Bone marrow (tissue), 2 donors: ENCODE measurements around the gene NPIPB5.
"Not testable (repeated sequence)": the region's sequence is repeated elsewhere in the genome, so short reads cannot be mapped to it uniquely, and the experiment has no call there.

Experiments used
- DNase-seq, 2 donors: peaks; one replicate each; lab custom pipeline; 2025; lab: John Stamatoyannopoulos, UW

The NPIPB5 gene

DNA sequence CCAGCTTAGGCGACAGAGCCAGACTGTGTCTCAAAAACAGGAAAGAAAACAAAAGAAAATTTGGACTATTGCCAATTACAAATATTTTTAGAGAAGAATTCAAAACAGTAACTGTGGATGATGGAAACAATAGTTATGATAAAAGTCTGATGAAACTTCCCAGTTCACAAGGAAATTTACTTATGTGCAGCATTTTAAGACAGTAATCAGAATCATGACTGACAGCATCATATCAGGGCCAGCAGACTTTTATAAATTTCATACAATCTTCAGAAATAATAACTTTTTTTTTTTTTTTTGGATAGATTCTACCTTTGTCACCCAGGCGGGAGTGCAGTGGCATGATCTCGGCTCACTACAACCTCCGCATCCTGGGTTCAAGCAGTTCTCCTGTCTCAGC lies at the start of gene NPIPB5:
Gene NPIPB5 (plus strand): TSS at position 301 of the 400 bp plus-strand sequence. CDS start 2,911 bp downstream, outside the sequence.
- not testable (repeated sequence) for DNase-seq

DNA sequence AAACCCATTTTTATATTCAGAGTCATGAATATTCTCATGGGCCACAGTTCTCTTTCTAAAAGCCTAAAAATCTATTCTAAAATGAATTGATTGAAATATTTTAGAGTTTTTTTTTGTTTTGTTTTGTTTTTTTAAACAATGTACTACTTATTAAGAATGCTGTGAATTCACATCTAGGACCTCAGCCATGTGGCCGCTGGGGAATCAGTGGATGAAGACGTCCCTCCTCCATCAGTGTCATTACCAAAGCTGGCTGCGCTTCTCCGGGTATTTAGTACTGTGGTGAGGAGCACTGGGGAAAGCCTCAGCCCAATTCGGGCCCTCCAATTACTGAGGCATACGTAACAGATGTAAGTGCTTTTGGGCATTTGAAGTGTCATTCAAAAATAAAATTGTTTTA lies 41.8 kb upstream of the NPIPB5 start:
- not testable (repeated sequence) for DNase-seq

GRCh38 chr16:22537996-22538395 lies 27.3 kb downstream of the NPIPB5 start:
- not testable (repeated sequence) for DNase-seq

DNA sequence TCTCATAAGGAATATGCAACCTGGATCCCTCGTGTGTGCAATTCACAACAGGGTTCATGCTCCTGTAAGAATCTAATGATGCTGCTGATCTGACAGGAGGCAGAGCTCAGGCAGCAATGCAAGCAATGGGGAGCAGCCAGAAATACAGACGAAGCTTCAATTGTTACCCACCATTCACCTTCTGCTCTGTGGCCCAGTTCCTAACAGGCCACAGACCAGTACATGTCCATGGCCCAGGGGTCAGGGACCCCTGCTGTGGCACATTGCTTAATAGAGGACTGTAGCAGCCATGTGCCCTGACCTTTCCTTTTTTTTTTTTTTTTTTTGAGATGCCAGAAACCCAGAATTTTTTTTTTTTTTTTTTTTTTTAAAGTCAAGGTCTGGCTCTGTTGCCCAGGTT lies 34.1 kb downstream of the NPIPB5 start:
- DNase-seq, result not testable (repeated sequence)

DNA sequence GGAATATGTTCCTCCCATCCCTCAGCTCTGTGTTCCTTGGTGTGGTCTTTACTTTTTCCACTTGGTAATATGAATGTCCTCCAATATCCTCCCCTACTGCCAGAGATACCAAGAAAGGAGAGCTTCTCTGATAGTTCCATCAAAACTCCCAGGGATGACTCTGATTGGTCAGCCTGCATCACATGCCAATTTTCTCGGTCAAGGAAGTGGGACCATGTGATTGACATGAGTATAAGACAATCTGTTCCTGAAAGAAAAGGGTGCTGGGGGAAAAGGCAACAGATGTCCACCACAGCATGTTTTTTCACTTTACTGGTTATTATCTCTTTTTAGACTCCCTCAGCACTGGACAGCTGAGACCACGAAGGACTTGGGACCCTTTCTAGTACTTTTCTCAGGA lies 35.9 kb downstream of the NPIPB5 start:
- DNase-seq, result not testable (repeated sequence)

DNA sequence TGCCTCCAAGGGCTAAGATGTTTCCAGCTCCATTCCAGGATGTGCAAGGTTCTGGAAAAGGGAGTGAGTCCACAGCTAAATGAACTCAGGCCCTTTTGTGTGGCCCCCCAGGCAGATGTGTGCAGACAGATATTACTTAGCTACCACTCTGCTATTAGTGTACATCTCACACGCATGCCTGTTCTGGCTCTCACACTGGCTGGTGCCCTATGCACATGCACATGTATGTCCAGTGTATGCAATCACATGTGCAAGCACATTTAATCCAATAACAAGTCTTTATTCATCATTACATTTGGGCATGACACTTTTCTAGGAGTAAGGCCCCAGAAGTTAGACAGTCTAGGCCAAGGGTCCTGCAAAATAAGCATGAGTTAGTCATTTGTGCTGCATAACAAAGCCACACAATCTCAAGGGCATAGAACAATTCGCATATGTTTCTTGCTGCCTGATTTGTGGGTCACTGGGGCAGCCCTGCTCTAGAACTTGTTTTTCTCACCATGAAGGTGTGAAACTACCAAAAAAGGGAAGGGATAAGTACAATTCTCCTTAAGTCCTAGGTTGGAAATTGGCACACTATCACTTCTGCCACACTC lies 36.6 kb downstream of the NPIPB5 start:
- not testable (repeated sequence) for DNase-seq

GRCh38 chr16:22549853-22550252 lies 39.2 kb downstream of the NPIPB5 start:
- not testable (repeated sequence) for DNase-seq

GRCh38 chr16:22551143-22551542 lies 40.5 kb downstream of the NPIPB5 start:
- DNase-seq, result not testable (repeated sequence)

DNA sequence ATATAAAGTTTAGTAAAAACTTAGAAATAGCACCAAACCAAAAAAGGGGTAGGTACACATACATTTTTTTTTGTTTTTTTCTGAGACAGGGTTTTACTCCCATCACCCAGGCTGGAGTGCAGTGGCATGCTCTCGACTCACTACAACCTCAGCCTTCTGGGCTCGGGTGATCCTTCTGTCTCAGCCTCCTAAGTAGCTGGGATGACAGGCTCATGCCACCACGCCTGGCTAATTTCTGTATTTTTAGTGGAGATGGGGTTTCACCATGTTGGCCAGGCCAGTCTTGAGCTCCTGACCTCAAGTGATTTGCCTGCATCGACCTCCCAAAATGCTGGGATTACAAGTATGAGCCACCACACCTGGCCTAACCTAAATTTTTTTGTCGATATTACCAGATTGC lies 41.0 kb downstream of the NPIPB5 start:
- not testable (repeated sequence) for DNase-seq

GRCh38 chr16:22556759-22557158 lies 46.1 kb downstream of the NPIPB5 start:
- not testable (repeated sequence) for DNase-seq
